ENCODE data around the gene UQCC2. TPM values are rescaled to one million over a fixed set of nuclear protein-coding genes. Genes with fewer than 3 reads are reported as not detected.

The UQCC2 gene
- total RNA-seq, 1 experiment from 2014 or later, result 71.2 TPM

DNA sequence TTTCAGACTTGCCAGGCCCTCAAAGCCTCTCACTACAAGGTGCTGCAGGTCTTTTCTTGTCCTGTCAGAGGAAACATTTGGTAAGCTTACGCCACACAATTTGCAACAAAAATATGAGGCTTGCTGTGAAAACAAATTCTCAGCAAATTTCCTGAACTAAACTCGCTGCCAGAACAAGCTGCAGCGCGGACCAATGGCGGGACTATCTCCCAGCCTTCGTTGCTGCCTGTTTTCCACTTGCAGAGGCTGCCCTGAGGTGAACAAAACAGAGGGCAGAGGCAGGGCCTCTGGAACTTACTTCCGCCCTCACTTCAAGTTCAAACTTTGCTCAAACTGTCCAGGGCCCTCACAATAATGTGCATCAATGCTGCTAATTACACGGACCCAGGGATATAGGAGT, 12.4 kb downstream of the UQCC2 start:
- peaks cover 69% of the 10 kb centered on the region for H3F3A ChIP-seq (ENCODE audit: insufficient read depth, low read depth)
- ChIA-PET POLR2A (ENCODE audit: unreplicated experiment) (no interaction called here), CTCF (no interaction called here)
- H4K20me1 ChIP-seq (ENCODE audit: insufficient read depth), result peaks cover 22% of the 10 kb centered on the region
- no peaks in the 10 kb centered on the region for H3K9me2 ChIP-seq (ENCODE audit: insufficient read depth)
- TF ChIP-seq, protein P1, sequence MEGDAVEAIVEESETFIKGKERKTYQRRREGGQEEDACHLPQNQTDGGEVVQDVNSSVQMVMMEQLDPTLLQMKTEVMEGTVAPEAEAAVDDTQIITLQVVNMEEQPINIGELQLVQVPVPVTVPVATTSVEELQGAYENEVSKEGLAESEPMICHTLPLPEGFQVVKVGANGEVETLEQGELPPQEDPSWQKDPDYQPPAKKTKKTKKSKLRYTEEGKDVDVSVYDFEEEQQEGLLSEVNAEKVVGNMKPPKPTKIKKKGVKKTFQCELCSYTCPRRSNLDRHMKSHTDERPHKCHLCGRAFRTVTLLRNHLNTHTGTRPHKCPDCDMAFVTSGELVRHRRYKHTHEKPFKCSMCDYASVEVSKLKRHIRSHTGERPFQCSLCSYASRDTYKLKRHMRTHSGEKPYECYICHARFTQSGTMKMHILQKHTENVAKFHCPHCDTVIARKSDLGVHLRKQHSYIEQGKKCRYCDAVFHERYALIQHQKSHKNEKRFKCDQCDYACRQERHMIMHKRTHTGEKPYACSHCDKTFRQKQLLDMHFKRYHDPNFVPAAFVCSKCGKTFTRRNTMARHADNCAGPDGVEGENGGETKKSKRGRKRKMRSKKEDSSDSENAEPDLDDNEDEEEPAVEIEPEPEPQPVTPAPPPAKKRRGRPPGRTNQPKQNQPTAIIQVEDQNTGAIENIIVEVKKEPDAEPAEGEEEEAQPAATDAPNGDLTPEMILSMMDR (conservative IDR thresholded peaks at IDR 0.05), result no peak
- no peak for TF ChIP-seq EZH2 (IDR thresholded peaks at IDR 0.05; ENCODE audit: low read depth)
- no peak overlapping the region for H3K4me2 ChIP-seq
- peaks cover 16% of the 10 kb centered on the region for H3K36me3 ChIP-seq (ENCODE audit: low read depth)
- intact Hi-C loops (cut with micrococcal nuclease; ENCODE audit: unreplicated experiment), result no loop called here
- H2AFZ ChIP-seq, result no peak overlapping the region
- H3K4me1 ChIP-seq (replicated peaks; ENCODE audit: insufficient read depth), result 0 out of 2 replicates have a peak, but pooled peaks cover 8% of the 10 kb centered on the region
- H3K27ac ChIP-seq, result no peak overlapping the region
- BruUV-seq (replicated peaks), result TSS peak; percentile 10
- H3K4me3 ChIP-seq, result no peak overlapping the region
- no peaks in the 10 kb centered on the region for H3K27me3 ChIP-seq (ENCODE audit: insufficient read depth, low read depth)
- no peak for DNase-seq
- no peaks in the 10 kb centered on the region for H3K79me2 ChIP-seq (ENCODE audit: low read depth)
- no peaks in the 10 kb centered on the region for H3K9me3 ChIP-seq (ENCODE audit: insufficient read depth, low read depth)

DNA sequence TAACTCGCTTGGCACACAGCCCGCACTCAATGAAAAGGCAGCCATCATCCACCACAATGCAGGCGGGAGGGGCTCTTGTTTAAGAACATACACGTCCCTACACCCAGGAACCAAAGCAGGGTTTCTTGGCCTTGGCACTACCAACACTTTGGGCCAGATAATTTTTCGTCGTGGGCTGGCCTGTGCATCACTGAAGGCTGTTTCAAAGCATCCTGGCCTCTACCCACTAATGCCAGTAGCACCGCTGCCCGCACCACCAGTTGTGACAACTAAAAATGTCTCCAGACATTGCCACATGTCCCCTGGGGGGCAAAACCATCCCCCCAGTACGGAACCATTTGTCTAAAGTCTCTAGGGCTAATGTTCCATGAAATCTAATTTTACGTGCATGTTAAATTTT, 13.0 kb downstream of the UQCC2 start:
- Histone ChIP-seq H3F3A (ENCODE audit: insufficient read depth, low read depth) (peaks cover 69% of the 10 kb centered on the region), H3K4me2 (no peak overlapping the region), H3K36me3 (ENCODE audit: low read depth) (peaks cover 19% of the 10 kb centered on the region), H3K27me3 (ENCODE audit: insufficient read depth, low read depth) (no peaks in the 10 kb centered on the region), H3K79me2 (ENCODE audit: low read depth) (no peaks in the 10 kb centered on the region), H3K4me1 (replicated peaks; ENCODE audit: insufficient read depth) (0 out of 2 replicates have a peak, but pooled peaks cover 14% of the 10 kb centered on the region), H2AFZ (no peak overlapping the region), H3K9me3 (ENCODE audit: insufficient read depth, low read depth) (no peaks in the 10 kb centered on the region), H4K20me1 (ENCODE audit: insufficient read depth) (peaks cover 23% of the 10 kb centered on the region), H3K27ac (no peak overlapping the region), H3K9me2 (ENCODE audit: insufficient read depth) (no peaks in the 10 kb centered on the region), H3K4me3 (no peak overlapping the region)
- intact Hi-C loops (cut with micrococcal nuclease; ENCODE audit: unreplicated experiment), result no loop called here
- ChIA-PET POLR2A (ENCODE audit: unreplicated experiment) (no interaction called here), CTCF (no interaction called here)
- TF ChIP-seq EZH2 (IDR thresholded peaks at IDR 0.05; ENCODE audit: low read depth), result no peak
- TF ChIP-seq, protein P1 (conservative IDR thresholded peaks at IDR 0.05), result no peak
- no TSS peak for BruUV-seq (replicated peaks)
- DNase-seq, result no peak

DNA sequence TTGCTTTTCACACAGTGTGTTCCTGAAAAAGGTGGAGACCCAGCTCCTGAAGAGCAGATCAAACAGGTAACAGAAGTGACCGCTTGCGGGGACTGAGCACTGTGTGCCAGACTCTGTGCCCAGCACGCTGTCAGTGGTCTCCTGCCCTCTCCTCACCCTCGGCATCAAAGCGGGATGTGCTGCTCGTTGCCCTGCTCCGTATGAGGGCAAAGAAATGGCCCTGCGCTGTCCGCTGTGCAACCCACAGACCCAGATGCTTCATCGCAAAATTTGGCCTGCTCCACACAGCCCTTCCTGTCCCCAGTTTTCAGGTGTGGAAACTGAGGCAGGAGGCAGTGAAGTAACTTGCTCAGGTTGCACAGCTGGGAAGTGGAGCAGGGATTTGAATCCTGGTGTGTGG, 13.7 kb downstream of the UQCC2 start:
- Histone ChIP-seq H3K36me3 (ENCODE audit: low read depth) (peaks cover 26% of the 10 kb centered on the region), H4K20me1 (ENCODE audit: insufficient read depth) (peaks cover 24% of the 10 kb centered on the region), H3K4me1 (replicated peaks; ENCODE audit: insufficient read depth) (0 out of 2 replicates have a peak, but pooled peaks cover 16% of the 10 kb centered on the region), H2AFZ (no peak overlapping the region), H3K79me2 (ENCODE audit: low read depth) (no peaks in the 10 kb centered on the region), H3K27ac (no peak overlapping the region), H3K27me3 (ENCODE audit: insufficient read depth, low read depth) (no peaks in the 10 kb centered on the region), H3F3A (ENCODE audit: insufficient read depth, low read depth) (peaks cover 71% of the 10 kb centered on the region), H3K4me3 (no peak overlapping the region), H3K4me2 (no peak overlapping the region), H3K9me3 (ENCODE audit: insufficient read depth, low read depth) (no peaks in the 10 kb centered on the region), H3K9me2 (ENCODE audit: insufficient read depth) (no peaks in the 10 kb centered on the region)
- ChIA-PET CTCF (interaction anchor here (1.7 kb wide), 1 partner anchor 108 kb away, joined by 7 read pairs; no protein-coding TSS in a partner anchor), POLR2A (ENCODE audit: unreplicated experiment) (interaction anchor here (0.6 kb wide), 1 partner anchor 29 kb away, joined by 3 read pairs; no protein-coding TSS in a partner anchor)
- TF ChIP-seq, protein P1 (conservative IDR thresholded peaks at IDR 0.05), result no peak
- no peak for TF ChIP-seq EZH2 (IDR thresholded peaks at IDR 0.05; ENCODE audit: low read depth)
- no peak for DNase-seq
- no TSS peak for BruUV-seq (replicated peaks)
- intact Hi-C loops (cut with micrococcal nuclease; ENCODE audit: unreplicated experiment), result no loop called here

Data from PC-9 (cell line).